Measurements from ENCODE around the gene SNN. TPM values are rescaled to one million over a fixed set of nuclear protein-coding genes. Genes with fewer than 3 reads are reported as not detected.

Gene SNN
- total RNA-seq (10 to 100 TPM; 58.1 to 67.6 TPM), polyA plus RNA-seq (ENCODE audit: insufficient read length in 2 of 2) (100 to 1,000 TPM; 213 to 223 TPM)
- long read RNA-seq, donor 1, transcript SNN-201 (2 exons, 3,312 nt) = major isoform, 110 of 116 reads
- long read RNA-seq, donor 1, partial matches to known transcripts = 0 of 116 reads
- long read RNA-seq, donor 1, other reads (novel, unspliced or antisense) = 6 of 116 reads
- long read RNA-seq, donor 2, transcript SNN-201 (2 exons, 3,312 nt) = major isoform, 47 of 77 reads
- long read RNA-seq, donor 2, partial matches to known transcripts = 30 of 77 reads
- long read RNA-seq, donor 2, other reads (novel, unspliced or antisense) = 0 of 77 reads
- long read RNA-seq, donor 3, transcript SNN-201 (2 exons, 3,312 nt) = major isoform, 47 of 173 reads
- long read RNA-seq, donor 3, partial matches to known transcripts = 126 of 173 reads
- long read RNA-seq, donor 3, other reads (novel, unspliced or antisense) = 0 of 173 reads
- long read RNA-seq, donor 4, transcript SNN-201 (2 exons, 3,312 nt) = major isoform, 13 of 13 reads
- long read RNA-seq, donor 4, partial matches to known transcripts = 0 of 13 reads
- long read RNA-seq, donor 4, other reads (novel, unspliced or antisense) = 0 of 13 reads

DNA sequence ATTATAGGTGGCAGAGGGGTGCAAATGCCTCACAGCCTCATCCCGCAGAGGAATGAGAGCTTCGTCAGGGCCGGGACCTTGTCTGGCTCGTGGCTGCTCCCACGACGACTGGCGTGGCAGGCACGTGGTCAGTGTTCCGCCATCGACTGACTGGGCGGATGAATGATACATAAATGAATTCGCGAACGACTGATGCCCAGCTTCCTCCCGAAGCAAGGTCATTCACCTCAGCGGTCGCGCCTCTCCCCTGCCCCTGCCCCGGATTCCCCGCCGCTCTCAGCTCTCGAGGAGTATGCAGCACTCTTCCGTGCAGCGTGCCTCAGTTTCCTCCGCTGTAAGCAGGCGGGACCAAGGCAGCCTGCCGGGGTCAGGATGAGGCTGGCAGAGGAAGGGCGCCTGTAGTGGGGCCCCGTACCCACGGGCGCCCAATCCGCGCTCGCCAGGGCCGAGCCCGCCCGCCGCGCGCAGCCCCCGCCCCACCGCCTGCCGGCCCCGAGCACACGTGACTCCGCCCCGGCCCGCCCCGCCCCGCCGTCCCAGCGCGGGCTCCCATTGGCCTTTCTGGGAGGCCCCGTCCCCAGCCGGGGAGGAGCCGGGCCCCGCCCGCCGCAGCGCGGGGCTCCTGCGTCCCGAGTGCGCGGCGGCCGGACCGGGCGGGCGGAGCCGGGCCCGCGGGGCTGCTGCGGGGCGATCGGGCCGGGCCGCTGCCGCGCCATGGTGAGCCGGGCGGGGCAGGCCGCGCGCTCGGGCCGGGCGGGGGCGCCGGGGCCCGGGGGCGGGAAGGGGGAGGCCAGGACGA, at the start of gene SNN:
Gene SNN (plus strand): TSS at position 632 of the 799 bp plus-strand sequence. CDS start 7,605 bp downstream, outside the sequence.
- Histone ChIP-seq H3K27ac (ENCODE audit: low read depth, low read length) (peak within 1 kb of the TSS; percentile 52), H3K27me3 (ENCODE audit: control insufficient read depth, insufficient read depth, low read length) (no peaks in the 10 kb centered on the region), H3K36me3 (ENCODE audit: control insufficient read depth, insufficient read depth, low read length) (peaks cover 29% of the 10 kb centered on the region), H3K9me3 (ENCODE audit: control insufficient read depth, insufficient read depth, low read length) (no peaks in the 10 kb centered on the region), H3K4me1 (ENCODE audit: control insufficient read depth, insufficient read depth, low read length) (peaks cover 46% of the 10 kb centered on the region), H3K4me3 (ENCODE audit: low read depth, low read length) (peak within 1 kb of the TSS; percentile 58)
- WGBS (ENCODE audit: insufficient coverage) = 5% methylated on average over 83 of the region's 93 CpGs
- DNase-seq (ENCODE audit: low read depth in 4 of 6, low spot score in 6 of 6) = peak in 5 of 6 donors; percentile 73 to 97 (median 89)

GRCh38 chr16:11619327-11619851, 48.9 kb upstream of the SNN start:
- Histone ChIP-seq H3K27ac (ENCODE audit: low read depth, low read length) (no peak overlapping the region), H3K4me1 (ENCODE audit: control insufficient read depth, insufficient read depth, low read length) (peaks cover 10% of the 10 kb centered on the region), H3K36me3 (ENCODE audit: control insufficient read depth, insufficient read depth, low read length) (no peaks in the 10 kb centered on the region), H3K9me3 (ENCODE audit: control insufficient read depth, insufficient read depth, low read length) (no peaks in the 10 kb centered on the region), H3K4me3 (ENCODE audit: low read depth, low read length) (no peak overlapping the region), H3K27me3 (ENCODE audit: control insufficient read depth, insufficient read depth, low read length) (no peaks in the 10 kb centered on the region)
- no peak for DNase-seq (ENCODE audit: low read depth in 4 of 6, low spot score in 6 of 6)
- WGBS (ENCODE audit: insufficient coverage) = 93% methylated on average over 2 of the region's 2 CpGs

- H3K27ac ChIP-seq (ENCODE audit: low read depth, low read length) = no peak overlapping the region
- H3K36me3 ChIP-seq (ENCODE audit: control insufficient read depth, insufficient read depth, low read length) = no peaks in the 10 kb centered on the region
- WGBS (ENCODE audit: insufficient coverage) = 94% methylated on average over 8 of the region's 8 CpGs
- DNase-seq (ENCODE audit: low read depth in 4 of 6, low spot score in 6 of 6) = no peak
- H3K4me3 ChIP-seq (ENCODE audit: low read depth, low read length) = no peak overlapping the region
- peaks cover 10% of the 10 kb centered on the region for H3K4me1 ChIP-seq (ENCODE audit: control insufficient read depth, insufficient read depth, low read length)
- H3K27me3 ChIP-seq (ENCODE audit: control insufficient read depth, insufficient read depth, low read length) = no peaks in the 10 kb centered on the region
- no peaks in the 10 kb centered on the region for H3K9me3 ChIP-seq (ENCODE audit: control insufficient read depth, insufficient read depth, low read length)
Observed at GRCh38 chr16:11620243-11621003, 47.8 kb upstream of the SNN start.

GRCh38 chr16:11621539-11621919, 46.7 kb upstream of the SNN start:
- Histone ChIP-seq H3K27me3 (ENCODE audit: control insufficient read depth, insufficient read depth, low read length) (no peaks in the 10 kb centered on the region), H3K4me3 (ENCODE audit: low read depth, low read length) (no peak overlapping the region), H3K27ac (ENCODE audit: low read depth, low read length) (no peak overlapping the region), H3K4me1 (ENCODE audit: control insufficient read depth, insufficient read depth, low read length) (peaks cover 10% of the 10 kb centered on the region), H3K36me3 (ENCODE audit: control insufficient read depth, insufficient read depth, low read length) (no peaks in the 10 kb centered on the region), H3K9me3 (ENCODE audit: control insufficient read depth, insufficient read depth, low read length) (no peaks in the 10 kb centered on the region)
- DNase-seq (ENCODE audit: low read depth in 4 of 6, low spot score in 6 of 6) = no peak
- WGBS (ENCODE audit: insufficient coverage) = 79% methylated on average over 3 of the region's 6 CpGs

- Histone ChIP-seq H3K9me3 (ENCODE audit: control insufficient read depth, insufficient read depth, low read length) (no peaks in the 10 kb centered on the region), H3K4me3 (ENCODE audit: low read depth, low read length) (no peak overlapping the region), H3K27ac (ENCODE audit: low read depth, low read length) (no peak overlapping the region), H3K36me3 (ENCODE audit: control insufficient read depth, insufficient read depth, low read length) (no peaks in the 10 kb centered on the region), H3K4me1 (ENCODE audit: control insufficient read depth, insufficient read depth, low read length) (peaks cover 10% of the 10 kb centered on the region), H3K27me3 (ENCODE audit: control insufficient read depth, insufficient read depth, low read length) (no peaks in the 10 kb centered on the region)
- DNase-seq (ENCODE audit: low read depth in 4 of 6, low spot score in 6 of 6) = peak in 2 of 6 donors; percentile 59 to 71
- WGBS (ENCODE audit: insufficient coverage) = 25% methylated on average over 11 of the region's 19 CpGs
Observed at GRCh38 chr16:11621920-11622651, 46.2 kb upstream of the SNN start.

DNA sequence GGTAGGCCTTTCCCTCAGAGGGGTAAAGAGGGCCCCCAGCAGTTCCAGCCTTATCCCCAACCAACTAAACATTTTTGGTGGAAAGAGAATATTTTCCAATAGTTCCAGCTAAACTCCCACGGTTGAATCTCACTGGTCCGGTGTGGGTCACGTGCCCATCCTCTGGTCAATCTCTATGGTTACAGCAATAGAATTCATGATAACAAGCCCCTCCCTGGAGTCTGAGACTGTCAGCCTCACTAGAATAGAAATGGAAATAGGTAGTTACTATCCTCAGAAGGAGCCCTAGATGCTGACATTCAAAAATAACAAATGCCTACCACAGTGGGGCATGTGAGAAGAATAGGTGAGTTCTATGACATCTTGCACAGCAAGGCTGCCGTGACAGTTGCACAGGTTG, 44.0 kb upstream of the SNN start:
- H3K4me1 ChIP-seq (ENCODE audit: control insufficient read depth, insufficient read depth, low read length) = peaks cover 16% of the 10 kb centered on the region
- H3K36me3 ChIP-seq (ENCODE audit: control insufficient read depth, insufficient read depth, low read length) = no peaks in the 10 kb centered on the region
- no peak for DNase-seq (ENCODE audit: low read depth in 4 of 6, low spot score in 6 of 6)
- H3K4me3 ChIP-seq (ENCODE audit: low read depth, low read length) = no peak overlapping the region
- no peaks in the 10 kb centered on the region for H3K27me3 ChIP-seq (ENCODE audit: control insufficient read depth, insufficient read depth, low read length)
- WGBS (ENCODE audit: insufficient coverage) = no CpG with 5 or more reads among the region's 4 CpGs
- no peak overlapping the region for H3K27ac ChIP-seq (ENCODE audit: low read depth, low read length)
- no peaks in the 10 kb centered on the region for H3K9me3 ChIP-seq (ENCODE audit: control insufficient read depth, insufficient read depth, low read length)

- H3K9me3 ChIP-seq (ENCODE audit: control insufficient read depth, insufficient read depth, low read length) = no peaks in the 10 kb centered on the region
- no peak overlapping the region for H3K4me3 ChIP-seq (ENCODE audit: low read depth, low read length)
- WGBS (ENCODE audit: insufficient coverage) = 96% methylated on average over 9 of the region's 16 CpGs
- no peaks in the 10 kb centered on the region for H3K27me3 ChIP-seq (ENCODE audit: control insufficient read depth, insufficient read depth, low read length)
- no peak for DNase-seq (ENCODE audit: low read depth in 4 of 6, low spot score in 6 of 6)
- peaks cover 23% of the 10 kb centered on the region for H3K4me1 ChIP-seq (ENCODE audit: control insufficient read depth, insufficient read depth, low read length)
- H3K36me3 ChIP-seq (ENCODE audit: control insufficient read depth, insufficient read depth, low read length) = no peaks in the 10 kb centered on the region
- no peak overlapping the region for H3K27ac ChIP-seq (ENCODE audit: low read depth, low read length)
Observed at GRCh38 chr16:11624636-11625607, 43.3 kb upstream of the SNN start.

DNA sequence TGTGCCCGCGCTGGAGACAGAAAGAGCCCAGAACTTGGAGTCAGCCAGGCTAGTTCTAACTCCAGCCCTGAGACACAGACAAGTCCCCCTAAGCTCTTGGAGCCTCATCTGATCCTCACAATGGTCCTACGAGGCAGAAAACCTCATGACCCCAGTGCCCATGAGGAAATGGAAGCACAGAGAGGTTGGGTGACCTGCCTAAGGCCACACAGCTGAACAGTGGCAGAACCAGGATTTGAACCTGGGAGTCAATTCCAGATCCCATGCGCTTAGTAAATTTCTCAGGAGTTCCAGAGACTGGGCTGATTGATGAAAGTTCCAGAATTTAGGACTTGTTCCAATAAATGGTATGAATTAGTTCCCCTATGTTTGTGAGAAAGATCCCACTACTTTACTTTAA, 42.5 kb upstream of the SNN start:
- no peak for DNase-seq (ENCODE audit: low read depth in 4 of 6, low spot score in 6 of 6)
- WGBS (ENCODE audit: insufficient coverage) = 77% methylated on average over 3 of the region's 4 CpGs
- Histone ChIP-seq H3K27me3 (ENCODE audit: control insufficient read depth, insufficient read depth, low read length) (no peaks in the 10 kb centered on the region), H3K9me3 (ENCODE audit: control insufficient read depth, insufficient read depth, low read length) (no peaks in the 10 kb centered on the region), H3K4me3 (ENCODE audit: low read depth, low read length) (no peak overlapping the region), H3K27ac (ENCODE audit: low read depth, low read length) (no peak overlapping the region), H3K36me3 (ENCODE audit: control insufficient read depth, insufficient read depth, low read length) (no peaks in the 10 kb centered on the region), H3K4me1 (ENCODE audit: control insufficient read depth, insufficient read depth, low read length) (peaks cover 29% of the 10 kb centered on the region)
